ENCODE measurements around the gene PXK. TPM values are rescaled to one million over a fixed set of nuclear protein-coding genes. Genes with fewer than 3 reads are reported as not detected.

Gene PXK
- total RNA-seq, 2 experiments from 2014 or later = 50.7 to 51.2 TPM

- no peaks in the 10 kb centered on the region for H3K27me3 Mint-ChIP-seq
- CTCF ChIA-PET = no interaction called here
- no peaks in the 10 kb centered on the region for H3K9me3 Mint-ChIP-seq
These were observed 42.6 kb downstream of the PXK start for GRCh38 chr3:58375254-58375653.

GRCh38 chr3:58377168-58377567 is 44.5 kb downstream of the PXK start:
- no peak overlapping the region for H3K27ac Mint-ChIP-seq
- DNase-seq = no peak
- no peaks in the 10 kb centered on the region for H3K27me3 Mint-ChIP-seq
- no peaks in the 10 kb centered on the region for H3K4me1 Mint-ChIP-seq
- CTCF ChIA-PET = interaction anchor here (1.3 kb wide), 1 partner anchor 44 kb away, joined by 3 read pairs; no protein-coding TSS in a partner anchor
- no peak overlapping the region for H3K4me3 Mint-ChIP-seq
- POLR2A ChIA-PET = no interaction called here
- H3K9me3 Mint-ChIP-seq = no peaks in the 10 kb centered on the region
- H3K36me3 Mint-ChIP-seq (ENCODE audit: low read depth) = peaks cover 4% of the 10 kb centered on the region

More at GRCh38 chr3:58375254-58375653, 42.6 kb downstream of the PXK start:
- Mint-ChIP-seq H3K4me1 (no peaks in the 10 kb centered on the region), H3K36me3 (ENCODE audit: low read depth) (peaks cover 7% of the 10 kb centered on the region), H3K4me3 (no peak overlapping the region), H3K27ac (no peak overlapping the region)
- POLR2A ChIA-PET = no interaction called here
- no peak for DNase-seq

GRCh38 chr3:58377750-58378149 is 45.1 kb downstream of the PXK start:
- Mint-ChIP-seq H3K36me3 (ENCODE audit: low read depth) (peaks cover 8% of the 10 kb centered on the region), H3K4me1 (no peaks in the 10 kb centered on the region)

GRCh38 chr3:58379351-58380073 is 46.8 kb downstream of the PXK start:
- Mint-ChIP-seq H3K9me3 (no peaks in the 10 kb centered on the region), H3K36me3 (ENCODE audit: low read depth) (peaks cover 4% of the 10 kb centered on the region), H3K4me1 (no peaks in the 10 kb centered on the region), H3K4me3 (no peak overlapping the region), H3K27me3 (no peaks in the 10 kb centered on the region), H3K27ac (no peak overlapping the region)
- no peak for DNase-seq
- POLR2A ChIA-PET = no interaction called here
- CTCF ChIA-PET = interaction anchor here (0.7 kb wide), 1 partner anchor 45 kb away, joined by 3 read pairs; no protein-coding TSS in a partner anchor

More at GRCh38 chr3:58377750-58378149, 45.1 kb downstream of the PXK start:
- no peak overlapping the region for H3K27ac Mint-ChIP-seq
- no peaks in the 10 kb centered on the region for H3K27me3 Mint-ChIP-seq
- no peaks in the 10 kb centered on the region for H3K9me3 Mint-ChIP-seq
- no peak overlapping the region for H3K4me3 Mint-ChIP-seq
- no peak for DNase-seq
- CTCF ChIA-PET = interaction anchor here (1.3 kb wide), 1 partner anchor 43 kb away, joined by 3 read pairs; no protein-coding TSS in a partner anchor
- POLR2A ChIA-PET = no interaction called here

- no peak overlapping the region for H3K4me3 Mint-ChIP-seq
- no peaks in the 10 kb centered on the region for H3K27me3 Mint-ChIP-seq
- DNase-seq = no peak
- POLR2A ChIA-PET = no interaction called here
- CTCF ChIA-PET = no interaction called here
- H3K9me3 Mint-ChIP-seq = no peaks in the 10 kb centered on the region
- H3K27ac Mint-ChIP-seq = no peak overlapping the region
- peaks cover 18% of the 10 kb centered on the region for H3K36me3 Mint-ChIP-seq (ENCODE audit: low read depth)
- H3K4me1 Mint-ChIP-seq = peaks cover 18% of the 10 kb centered on the region
These were observed 50.8 kb downstream of the PXK start for GRCh38 chr3:58383476-58383875.

- Mint-ChIP-seq H3K9me3 (no peaks in the 10 kb centered on the region), H3K4me3 (no peak overlapping the region), H3K36me3 (ENCODE audit: low read depth) (peaks cover 18% of the 10 kb centered on the region), H3K27me3 (no peaks in the 10 kb centered on the region), H3K4me1 (peaks cover 22% of the 10 kb centered on the region), H3K27ac (no peak overlapping the region)
- CTCF ChIA-PET = no interaction called here
- POLR2A ChIA-PET = no interaction called here
- DNase-seq = no peak
These were observed 51.2 kb downstream of the PXK start for GRCh38 chr3:58383904-58384303.

GRCh38 chr3:58384381-58385090 is 51.8 kb downstream of the PXK start:
- H3K4me1 Mint-ChIP-seq = peaks cover 23% of the 10 kb centered on the region
- ChIA-PET POLR2A (no interaction called here), CTCF (interaction anchor here (2.7 kb wide), 1 partner anchor 78 kb away, joined by 8 read pairs; the partner anchor contains the start of genes HTD2 and RPP14)
- no peak overlapping the region for H3K27ac Mint-ChIP-seq
- no peaks in the 10 kb centered on the region for H3K27me3 Mint-ChIP-seq
- H3K4me3 Mint-ChIP-seq = no peak overlapping the region
- H3K36me3 Mint-ChIP-seq (ENCODE audit: low read depth) = peaks cover 18% of the 10 kb centered on the region
- no peak for DNase-seq
- no peaks in the 10 kb centered on the region for H3K9me3 Mint-ChIP-seq

- H3K9me3 Mint-ChIP-seq = no peaks in the 10 kb centered on the region
These were observed 54.1 kb downstream of the PXK start for GRCh38 chr3:58386626-58387365.

GRCh38 chr3:58387650-58388546 is 55.2 kb downstream of the PXK start:
- H3K36me3 Mint-ChIP-seq (ENCODE audit: low read depth) = peaks cover 26% of the 10 kb centered on the region
- ChIA-PET CTCF (interaction anchor here (1.0 to 2.7 kb wide), 2 partner anchors 81 to 211 kb away, joined by 3 to 8 read pairs; partner anchors contain the start of genes HTD2 and RPP14), POLR2A (interaction anchor here (0.8 to 1.5 kb wide), 3 partner anchors 13 to 56 kb away, joined by 3 read pairs; no protein-coding TSS in a partner anchor)

More at GRCh38 chr3:58386626-58387365, 54.1 kb downstream of the PXK start:
- no peak for DNase-seq
- ChIA-PET POLR2A (no interaction called here), CTCF (interaction anchor here (2.7 kb wide), 1 partner anchor 80 kb away, joined by 8 read pairs; the partner anchor contains the start of genes HTD2 and RPP14)
- Mint-ChIP-seq H3K27me3 (no peaks in the 10 kb centered on the region), H3K4me3 (no peak overlapping the region), H3K36me3 (ENCODE audit: low read depth) (peaks cover 26% of the 10 kb centered on the region), H3K27ac (peak overlapping the region; percentile 32), H3K4me1 (peaks cover 23% of the 10 kb centered on the region)

GRCh38 chr3:58388550-58389091 is 55.9 kb downstream of the PXK start:
- Mint-ChIP-seq H3K4me1 (peaks cover 23% of the 10 kb centered on the region), H3K36me3 (ENCODE audit: low read depth) (peaks cover 26% of the 10 kb centered on the region), H3K27ac (no peak overlapping the region), H3K4me3 (no peak overlapping the region), H3K9me3 (no peaks in the 10 kb centered on the region), H3K27me3 (no peaks in the 10 kb centered on the region)
- ChIA-PET POLR2A (interaction anchor here (0.8 to 1.5 kb wide), 3 partner anchors 13 to 56 kb away, joined by 3 read pairs; no protein-coding TSS in a partner anchor), CTCF (interaction anchor here (0.6 to 1.0 kb wide), 4 partner anchors 22 to 211 kb away, joined by 3 read pairs; no protein-coding TSS in a partner anchor)
- DNase-seq = no peak

More at GRCh38 chr3:58387650-58388546, 55.2 kb downstream of the PXK start:
- Mint-ChIP-seq H3K9me3 (no peaks in the 10 kb centered on the region), H3K4me1 (peaks cover 23% of the 10 kb centered on the region), H3K27ac (no peak overlapping the region), H3K4me3 (no peak overlapping the region), H3K27me3 (no peaks in the 10 kb centered on the region)
- no peak for DNase-seq

- no peak overlapping the region for H3K27ac Mint-ChIP-seq
- H3K27me3 Mint-ChIP-seq = no peaks in the 10 kb centered on the region
- H3K36me3 Mint-ChIP-seq (ENCODE audit: low read depth) = peaks cover 31% of the 10 kb centered on the region
- peaks cover 23% of the 10 kb centered on the region for H3K4me1 Mint-ChIP-seq
- no peaks in the 10 kb centered on the region for H3K9me3 Mint-ChIP-seq
- no peak for DNase-seq
- CTCF ChIA-PET = interaction anchor here (1.0 to 1.7 kb wide), 3 partner anchors 10 to 70 kb away, joined by 3 to 4 read pairs (median 3); no protein-coding TSS in a partner anchor
- POLR2A ChIA-PET = no interaction called here
- H3K4me3 Mint-ChIP-seq = no peak overlapping the region
These were observed 58.6 kb downstream of the PXK start for GRCh38 chr3:58391156-58391865.
